ENCODE data around the gene WNK1.
"Not testable (repeated sequence)": the region's sequence is repeated elsewhere in the genome, so short reads cannot be mapped to it uniquely, and the experiment has no call there.

WNK1 gene

GRCh38 chr12:751999-752694 is at the start of gene WNK1:
Gene WNK1, plus strand, starts transcription at chr12:752579. Its CDS starts 987 bp downstream, at chr12:753566.
- DNase-seq (ENCODE audit: low spot score) = peak; percentile 99

GRCh38 chr12:704516-705242 is 47.7 kb upstream of the WNK1 start:
- no peak for DNase-seq (ENCODE audit: low spot score)

GRCh38 chr12:708084-708483 is 44.3 kb upstream of the WNK1 start:
- not testable (repeated sequence) for DNase-seq (ENCODE audit: low spot score)

- DNase-seq (ENCODE audit: low spot score) = no peak
Observed at GRCh38 chr12:709455-710020, 42.8 kb upstream of the WNK1 start.

GRCh38 chr12:712172-712863 is 40.1 kb upstream of the WNK1 start:
- no peak for DNase-seq (ENCODE audit: low spot score)

- DNase-seq (ENCODE audit: low spot score) = no peak
Observed at GRCh38 chr12:713281-713875, 39.0 kb upstream of the WNK1 start.

- DNase-seq (ENCODE audit: low spot score) = peak; percentile 59
Observed at GRCh38 chr12:716506-716905, 35.9 kb upstream of the WNK1 start.

GRCh38 chr12:718756-719102 is 33.6 kb upstream of the WNK1 start:
- DNase-seq (ENCODE audit: low spot score) = no peak

- no peak for DNase-seq (ENCODE audit: low spot score)
Observed at GRCh38 chr12:720231-720941, 32.0 kb upstream of the WNK1 start.

GRCh38 chr12:724194-724855 is 28.1 kb upstream of the WNK1 start:
- DNase-seq (ENCODE audit: low spot score) = no peak

- DNase-seq (ENCODE audit: low spot score) = no peak
Observed at GRCh38 chr12:725076-725475, 27.3 kb upstream of the WNK1 start.

- DNase-seq (ENCODE audit: low spot score) = no peak
Observed at GRCh38 chr12:726281-727140, 25.9 kb upstream of the WNK1 start.

- no peak for DNase-seq (ENCODE audit: low spot score)
Observed at GRCh38 chr12:727321-727720, 25.1 kb upstream of the WNK1 start.

- no peak for DNase-seq (ENCODE audit: low spot score)
Observed at GRCh38 chr12:728781-729180, 23.6 kb upstream of the WNK1 start.

- DNase-seq (ENCODE audit: low spot score) = no peak
Observed at GRCh38 chr12:729221-729620, 23.2 kb upstream of the WNK1 start.

GRCh38 chr12:730550-730949 is 21.8 kb upstream of the WNK1 start:
- no peak for DNase-seq (ENCODE audit: low spot score)

- DNase-seq (ENCODE audit: low spot score) = peak; percentile 18
Observed at GRCh38 chr12:737122-737739, 15.1 kb upstream of the WNK1 start.

- peak; percentile 1 for DNase-seq (ENCODE audit: low spot score)
Observed at GRCh38 chr12:738712-739111, 13.7 kb upstream of the WNK1 start.

- no peak for DNase-seq (ENCODE audit: low spot score)
Observed at GRCh38 chr12:739349-739748, 13.0 kb upstream of the WNK1 start.

GRCh38 chr12:740921-741320 is 11.5 kb upstream of the WNK1 start:
- DNase-seq (ENCODE audit: low spot score) = peak; percentile 1

Data from hematopoietic multipotent progenitor cell treated with erythropoietin and hydrocortisone succinate and interleukin-3 and kit ligand, for 15 days (in vitro differentiated cells).